ENCODE measurements around the gene STARD7.
"Not testable (repeated sequence)": the region's sequence is repeated elsewhere in the genome, so short reads cannot be mapped to it uniquely, and the experiment has no call there.

STARD7 gene

GRCh38 chr2:96142217-96143113 is 66.2 kb downstream of the STARD7 start:
- peaks cover 19% of the 10 kb centered on the region for H3K4me1 ChIP-seq (ENCODE audit: low read depth, poor library complexity, severe bottlenecking)
- peaks cover 14% of the 10 kb centered on the region for H3K79me2 ChIP-seq (ENCODE audit: insufficient read depth, low read depth)
- H3K27me3 ChIP-seq (ENCODE audit: insufficient read depth, low read depth) = no peaks in the 10 kb centered on the region
- no peak overlapping the region for H3K4me3 ChIP-seq (IDR thresholded peaks at IDR 0.05; ENCODE audit: insufficient read depth, low read depth, low read length)
- H2AFZ ChIP-seq (ENCODE audit: low read depth) = no peak overlapping the region
- no peaks in the 10 kb centered on the region for H4K20me1 ChIP-seq (ENCODE audit: insufficient read depth)
- H3K27ac ChIP-seq = no peak overlapping the region
- no peak for TF ChIP-seq CTCF (conservative IDR thresholded peaks at IDR 0.05; ENCODE audit: low read depth, low read length)
- H3K36me3 ChIP-seq (ENCODE audit: insufficient read depth) = peaks cover 9% of the 10 kb centered on the region; the same call in 1 of the 2 replicates
- no peak overlapping the region for H3K9ac ChIP-seq
- H3K4me2 ChIP-seq = no peak overlapping the region; the same call in 1 of the 2 replicates

DNA sequence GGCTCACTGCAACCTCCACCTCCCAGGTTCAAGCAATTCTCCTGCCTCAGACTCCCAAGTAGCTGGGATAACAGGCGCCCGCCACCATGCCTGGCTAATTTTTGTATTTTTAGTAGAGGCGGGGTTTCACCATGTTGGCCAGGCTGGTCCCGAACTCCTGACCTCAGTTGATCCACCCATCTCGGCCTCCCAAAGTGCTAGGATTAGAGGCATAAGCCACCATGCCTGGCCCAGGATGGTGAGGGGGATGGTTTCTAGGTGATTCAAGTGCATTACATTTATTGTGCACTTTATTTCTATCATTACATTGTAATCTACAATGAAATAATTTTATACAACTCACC is 67.0 kb downstream of the STARD7 start:
- H3K27ac ChIP-seq; H3K27me3 ChIP-seq (ENCODE audit: insufficient read depth, low read depth); H3K9ac ChIP-seq; H2AFZ ChIP-seq (ENCODE audit: low read depth); H3K36me3 ChIP-seq (ENCODE audit: insufficient read depth); H4K20me1 ChIP-seq (ENCODE audit: insufficient read depth); H3K4me2 ChIP-seq; H3K4me3 ChIP-seq (IDR thresholded peaks at IDR 0.05; ENCODE audit: insufficient read depth, low read depth, low read length): not testable (repeated sequence)
- peaks cover 14% of the 10 kb centered on the region for H3K79me2 ChIP-seq (ENCODE audit: insufficient read depth, low read depth)
- peaks cover 11% of the 10 kb centered on the region for H3K4me1 ChIP-seq (ENCODE audit: low read depth, poor library complexity, severe bottlenecking)

- Histone ChIP-seq H3K27me3 (ENCODE audit: insufficient read depth, low read depth) (no peaks in the 10 kb centered on the region), H3K36me3 (ENCODE audit: insufficient read depth) (peaks cover 9% of the 10 kb centered on the region; the same call in 1 of the 2 replicates), H3K4me2 (no peak overlapping the region), H3K79me2 (ENCODE audit: insufficient read depth, low read depth) (peaks cover 14% of the 10 kb centered on the region), H3K27ac (no peak overlapping the region), H3K4me3 (IDR thresholded peaks at IDR 0.05; ENCODE audit: insufficient read depth, low read depth, low read length) (no peak overlapping the region), H3K9ac (no peak overlapping the region), H2AFZ (ENCODE audit: low read depth) (no peak overlapping the region), H4K20me1 (ENCODE audit: insufficient read depth) (no peaks in the 10 kb centered on the region), H3K4me1 (ENCODE audit: low read depth, poor library complexity, severe bottlenecking) (peaks cover 9% of the 10 kb centered on the region)
- TF ChIP-seq CTCF (conservative IDR thresholded peaks at IDR 0.05; ENCODE audit: low read depth, low read length) = no peak
Measured at GRCh38 chr2:96140941-96141623, 67.5 kb downstream of the STARD7 start.

DNA sequence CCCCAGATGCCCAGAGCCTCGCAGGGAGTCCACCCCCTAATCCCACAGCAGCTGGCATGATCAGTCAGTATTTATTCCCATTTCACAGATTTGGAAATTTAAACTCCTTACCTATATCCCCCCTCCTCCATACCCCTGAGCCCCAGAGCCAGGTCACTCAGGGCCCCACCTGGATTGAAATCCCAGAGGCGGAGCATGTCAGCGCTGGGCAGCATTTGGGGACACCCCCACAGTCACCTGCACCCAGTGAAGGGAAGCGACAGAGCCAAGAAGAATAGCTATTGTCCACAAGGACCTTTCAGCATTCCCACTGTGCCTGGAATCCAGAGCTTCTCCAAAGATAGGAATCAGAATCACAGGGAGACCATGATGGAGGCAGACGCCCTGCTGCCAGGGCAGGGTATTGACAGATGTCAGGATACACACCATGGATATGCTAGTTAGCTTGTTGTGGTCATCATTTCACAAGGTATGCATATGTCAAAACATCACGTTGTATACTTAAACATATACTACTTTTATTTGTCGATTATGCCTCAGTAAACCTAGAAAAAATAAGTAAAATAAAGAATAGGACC is 69.4 kb downstream of the STARD7 start:
- TF ChIP-seq CTCF (conservative IDR thresholded peaks at IDR 0.05; ENCODE audit: low read depth, low read length) = no peak
- Histone ChIP-seq H2AFZ (ENCODE audit: low read depth) (no peak overlapping the region), H3K27me3 (ENCODE audit: insufficient read depth, low read depth) (no peaks in the 10 kb centered on the region), H3K4me1 (ENCODE audit: low read depth, poor library complexity, severe bottlenecking) (peaks cover 9% of the 10 kb centered on the region), H3K79me2 (ENCODE audit: insufficient read depth, low read depth) (peaks cover 9% of the 10 kb centered on the region), H3K9ac (no peak overlapping the region), H3K4me2 (no peak overlapping the region), H4K20me1 (ENCODE audit: insufficient read depth) (no peaks in the 10 kb centered on the region), H3K4me3 (IDR thresholded peaks at IDR 0.05; ENCODE audit: insufficient read depth, low read depth, low read length) (no peak overlapping the region), H3K36me3 (ENCODE audit: insufficient read depth) (peaks cover 9% of the 10 kb centered on the region; the same call in 1 of the 2 replicates), H3K27ac (no peak overlapping the region)

All from KMS-11 (cell line).